Measurements from ENCODE around the gene WIZ. TPM values are rescaled to one million over a fixed set of nuclear protein-coding genes. Genes with fewer than 3 reads are reported as not detected.

Gene WIZ
- total RNA-seq, 1 experiment from 2014 or later = 27.3 TPM

DNA sequence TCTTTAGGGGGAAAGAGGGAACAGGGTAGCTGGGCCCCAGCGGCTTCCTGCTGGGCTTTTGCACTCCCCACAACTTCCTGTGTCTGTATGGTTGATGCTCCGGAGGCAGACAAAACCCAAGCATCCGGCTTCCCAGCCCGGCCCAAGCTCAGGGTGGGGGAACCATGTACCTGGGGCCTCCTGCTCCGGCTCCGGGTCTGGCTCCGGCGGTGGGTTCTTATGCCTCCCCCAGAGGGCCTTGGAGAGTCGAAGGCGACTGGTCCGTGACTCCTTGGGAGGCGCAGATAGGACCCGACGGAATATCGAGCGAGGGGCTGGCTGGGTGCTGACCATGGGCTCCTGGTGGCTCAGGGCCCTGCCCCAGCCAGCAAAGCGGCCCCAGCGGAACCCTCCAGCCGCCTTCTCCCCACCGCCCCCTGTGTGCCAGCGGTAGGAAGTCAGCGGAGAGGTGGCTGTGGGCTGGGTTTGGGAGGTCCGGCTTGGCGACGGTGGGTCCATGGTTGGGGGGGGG lies 14.2 kb upstream of the WIZ start:
- intact Hi-C loops (cut with micrococcal nuclease; ENCODE audit: unreplicated experiment) = no loop called here
- peaks cover 9% of the 10 kb centered on the region; the same call in 1 of the 2 replicates for H3K4me1 ChIP-seq (replicated peaks; ENCODE audit: insufficient read depth)
- no peaks in the 10 kb centered on the region for H3K27me3 ChIP-seq (ENCODE audit: insufficient read depth, low read depth)
- TF ChIP-seq, protein P1, sequence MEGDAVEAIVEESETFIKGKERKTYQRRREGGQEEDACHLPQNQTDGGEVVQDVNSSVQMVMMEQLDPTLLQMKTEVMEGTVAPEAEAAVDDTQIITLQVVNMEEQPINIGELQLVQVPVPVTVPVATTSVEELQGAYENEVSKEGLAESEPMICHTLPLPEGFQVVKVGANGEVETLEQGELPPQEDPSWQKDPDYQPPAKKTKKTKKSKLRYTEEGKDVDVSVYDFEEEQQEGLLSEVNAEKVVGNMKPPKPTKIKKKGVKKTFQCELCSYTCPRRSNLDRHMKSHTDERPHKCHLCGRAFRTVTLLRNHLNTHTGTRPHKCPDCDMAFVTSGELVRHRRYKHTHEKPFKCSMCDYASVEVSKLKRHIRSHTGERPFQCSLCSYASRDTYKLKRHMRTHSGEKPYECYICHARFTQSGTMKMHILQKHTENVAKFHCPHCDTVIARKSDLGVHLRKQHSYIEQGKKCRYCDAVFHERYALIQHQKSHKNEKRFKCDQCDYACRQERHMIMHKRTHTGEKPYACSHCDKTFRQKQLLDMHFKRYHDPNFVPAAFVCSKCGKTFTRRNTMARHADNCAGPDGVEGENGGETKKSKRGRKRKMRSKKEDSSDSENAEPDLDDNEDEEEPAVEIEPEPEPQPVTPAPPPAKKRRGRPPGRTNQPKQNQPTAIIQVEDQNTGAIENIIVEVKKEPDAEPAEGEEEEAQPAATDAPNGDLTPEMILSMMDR (conservative IDR thresholded peaks at IDR 0.05) = no peak
- TF ChIP-seq EZH2 (IDR thresholded peaks at IDR 0.05; ENCODE audit: low read depth) = no peak
- H3K27ac ChIP-seq = no peak overlapping the region
- no TSS peak for BruUV-seq (replicated peaks)
- no peaks in the 10 kb centered on the region for H3K36me3 ChIP-seq (ENCODE audit: low read depth)
- no peak overlapping the region for H3K4me2 ChIP-seq
- ChIA-PET POLR2A (ENCODE audit: unreplicated experiment) (interaction anchor here (0.6 kb wide), 1 partner anchor 9 kb away, joined by 6 read pairs; no protein-coding TSS in a partner anchor), CTCF (no interaction called here)
- no peaks in the 10 kb centered on the region for H3K79me2 ChIP-seq (ENCODE audit: low read depth)
- no peak for DNase-seq
- no peak overlapping the region for H3K4me3 ChIP-seq
- no peaks in the 10 kb centered on the region for H3K9me2 ChIP-seq (ENCODE audit: insufficient read depth)
- H4K20me1 ChIP-seq (ENCODE audit: insufficient read depth) = no peaks in the 10 kb centered on the region; the same call in 1 of the 2 replicates
- no peak overlapping the region for H2AFZ ChIP-seq
- peaks cover 14% of the 10 kb centered on the region; the same call in 1 of the 2 replicates for H3F3A ChIP-seq (ENCODE audit: insufficient read depth, low read depth)
- no peaks in the 10 kb centered on the region for H3K9me3 ChIP-seq (ENCODE audit: insufficient read depth, low read depth)

GRCh38 chr19:15461694-15462093 lies 11.9 kb upstream of the WIZ start:
- ChIA-PET CTCF (no interaction called here), POLR2A (ENCODE audit: unreplicated experiment) (no interaction called here)
- no peak overlapping the region for H3K27ac ChIP-seq
- no peaks in the 10 kb centered on the region for H3K79me2 ChIP-seq (ENCODE audit: low read depth)
- H3K4me3 ChIP-seq = no peak overlapping the region
- no peak for DNase-seq
- intact Hi-C loops (cut with micrococcal nuclease; ENCODE audit: unreplicated experiment) = no loop called here
- H2AFZ ChIP-seq = no peak overlapping the region
- H3K4me1 ChIP-seq (replicated peaks; ENCODE audit: insufficient read depth) = peaks cover 3% of the 10 kb centered on the region; the same call in 1 of the 2 replicates
- H3K9me2 ChIP-seq (ENCODE audit: insufficient read depth) = no peaks in the 10 kb centered on the region
- H3K36me3 ChIP-seq (ENCODE audit: low read depth) = no peaks in the 10 kb centered on the region
- H4K20me1 ChIP-seq (ENCODE audit: insufficient read depth) = no peaks in the 10 kb centered on the region; the same call in 1 of the 2 replicates
- no TSS peak for BruUV-seq (replicated peaks)
- H3K27me3 ChIP-seq (ENCODE audit: insufficient read depth, low read depth) = no peaks in the 10 kb centered on the region
- TF ChIP-seq, protein P1 (conservative IDR thresholded peaks at IDR 0.05) = no peak
- no peak for TF ChIP-seq EZH2 (IDR thresholded peaks at IDR 0.05; ENCODE audit: low read depth)
- peaks cover 5% of the 10 kb centered on the region; the same call in 1 of the 2 replicates for H3F3A ChIP-seq (ENCODE audit: insufficient read depth, low read depth)
- H3K9me3 ChIP-seq (ENCODE audit: insufficient read depth, low read depth) = no peaks in the 10 kb centered on the region
- H3K4me2 ChIP-seq = no peak overlapping the region

DNA sequence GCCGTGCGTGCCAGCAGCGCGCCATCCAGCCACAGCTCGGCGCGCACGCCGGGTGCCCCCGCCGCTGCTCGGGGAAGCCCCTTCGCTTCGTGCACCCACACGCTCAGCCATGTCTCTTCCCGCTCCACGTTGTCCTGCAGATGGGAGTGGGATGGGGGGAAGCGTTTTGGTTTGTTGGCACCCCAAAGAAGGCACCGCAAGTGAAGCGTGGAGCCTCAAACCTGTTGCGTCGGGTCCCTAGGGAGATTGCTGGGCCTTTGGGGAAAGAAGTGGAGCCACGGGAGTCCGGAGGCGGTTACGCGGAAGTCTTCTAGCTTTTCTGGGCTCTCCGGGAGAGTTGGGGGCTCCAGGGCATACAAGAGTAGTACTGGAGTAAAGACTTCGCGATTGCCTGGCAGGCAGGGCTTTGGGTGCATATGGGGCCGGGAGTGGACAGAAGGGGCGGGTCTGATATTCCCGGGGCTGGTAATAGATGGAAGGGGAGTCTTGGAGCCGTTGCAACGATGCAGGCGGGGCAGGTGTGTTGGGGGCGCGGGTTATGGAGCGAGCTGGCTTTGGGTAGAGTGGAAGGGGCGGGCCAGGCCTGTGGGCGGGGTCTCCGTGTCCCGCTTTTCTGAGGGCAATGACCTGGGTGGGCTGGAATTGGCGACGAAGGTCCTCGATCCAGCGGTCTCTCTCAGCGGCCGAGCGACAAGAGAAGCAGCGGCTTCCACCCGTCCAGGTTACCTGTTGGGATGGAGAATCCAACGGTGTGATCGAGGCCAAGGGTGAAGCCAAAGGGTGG lies 8.1 kb upstream of the WIZ start:
- no peaks in the 10 kb centered on the region for H3K27me3 ChIP-seq (ENCODE audit: insufficient read depth, low read depth)
- no peaks in the 10 kb centered on the region for H3F3A ChIP-seq (ENCODE audit: insufficient read depth, low read depth)
- no peak overlapping the region for H2AFZ ChIP-seq
- intact Hi-C loops (cut with micrococcal nuclease; ENCODE audit: unreplicated experiment) = no loop called here
- TF ChIP-seq, protein P1 (conservative IDR thresholded peaks at IDR 0.05) = no peak
- TF ChIP-seq EZH2 (IDR thresholded peaks at IDR 0.05; ENCODE audit: low read depth) = no peak
- H4K20me1 ChIP-seq (ENCODE audit: insufficient read depth) = no peaks in the 10 kb centered on the region; the same call in 1 of the 2 replicates
- BruUV-seq (replicated peaks) = no TSS peak
- ChIA-PET CTCF (no interaction called here), POLR2A (ENCODE audit: unreplicated experiment) (no interaction called here)
- H3K4me2 ChIP-seq = no peak overlapping the region
- no peaks in the 10 kb centered on the region for H3K9me2 ChIP-seq (ENCODE audit: insufficient read depth)
- H3K4me3 ChIP-seq = no peak overlapping the region
- H3K9me3 ChIP-seq (ENCODE audit: insufficient read depth, low read depth) = no peaks in the 10 kb centered on the region
- no peak for DNase-seq
- peaks cover 1% of the 10 kb centered on the region; the same call in 1 of the 2 replicates for H3K4me1 ChIP-seq (replicated peaks; ENCODE audit: insufficient read depth)
- H3K79me2 ChIP-seq (ENCODE audit: low read depth) = no peaks in the 10 kb centered on the region
- H3K36me3 ChIP-seq (ENCODE audit: low read depth) = no peaks in the 10 kb centered on the region
- no peak overlapping the region for H3K27ac ChIP-seq

Measured in PC-9 (cell line).